GM23338 (cell line): ENCODE results near the gene APRT. TPM values are rescaled to one million over a fixed set of nuclear protein-coding genes. Genes with fewer than 3 reads are reported as not detected.

Experiments used
- ATAC-seq: fragments of 200-7000 bp; cut with Tn5 transposase; 3 replicates; pipeline ENCODE4 v1.9.1; 2020
- DNase-seq: peaks from one replicate; pipeline ENCODE4 v3.0.0-alpha.2; 2015; ENCODE audit warnings: low spot score
- H2AFZ ChIP-seq: fragments of 200-600 bp; sonication (generic); 2 replicates; pipeline ENCODE4 v1.8.0; 2016; ENCODE audit warnings: antibody characterized with exemption, mild to moderate bottlenecking, moderate library complexity
- H3F3A ChIP-seq: fragments of 200-600 bp; sonication (generic); replicated peaks from 2 replicates; pipeline ENCODE4 v1.8.0; 2017; ENCODE audit warnings: antibody characterized with exemption, mixed run types, low read depth
- H3K27ac ChIP-seq: fragments of 200-600 bp; sonication (generic); 2 replicates; pipeline ENCODE4 v1.6.1; 2016; ENCODE audit warnings: low read depth
- H3K27me3 ChIP-seq: fragments of 200-600 bp; sonication (generic); 2 replicates; pipeline ENCODE4 v1.8.0; 2016; ENCODE audit warnings: mild to moderate bottlenecking, mixed run types, moderate library complexity; ENCODE audit not compliant: insufficient read depth
- H3K36me3 ChIP-seq: fragments of 200-600 bp; sonication (generic); 2 replicates; pipeline ENCODE4 v1.8.0; 2016; ENCODE audit warnings: mild to moderate bottlenecking; ENCODE audit not compliant: insufficient read depth
- H3K4me1 ChIP-seq: fragments of 200-600 bp; sonication (generic); 2 replicates; pipeline ENCODE4 v1.8.0; 2016; ENCODE audit warnings: mild to moderate bottlenecking, moderate library complexity; ENCODE audit not compliant: insufficient read depth
- H3K4me2 ChIP-seq: fragments of 200-600 bp; sonication (generic); 2 replicates; pipeline ENCODE4 v1.7.1; 2017; ENCODE audit warnings: mixed run types
- H3K4me3 ChIP-seq: fragments of 200-600 bp; sonication (generic); 2 replicates; pipeline ENCODE4 v1.6.1; 2016; ENCODE audit warnings: mixed run types
- H3K79me2 ChIP-seq: fragments of 200-600 bp; sonication (generic); replicated peaks from 2 replicates; pipeline ENCODE4 v1.8.0; 2017; ENCODE audit warnings: mild to moderate bottlenecking; ENCODE audit not compliant: insufficient read depth
- H3K9me2 ChIP-seq: fragments of 200-600 bp; sonication (generic); 2 replicates; pipeline ENCODE4 v1.8.0; 2017; ENCODE audit not compliant: insufficient read depth
- H4K20me1 ChIP-seq: fragments of 200-600 bp; sonication (generic); replicated peaks from 2 replicates; pipeline ENCODE4 v1.8.0; 2017; ENCODE audit warnings: mild to moderate bottlenecking; ENCODE audit not compliant: insufficient read depth
- H3K27ac Mint-ChIP-seq: 2 replicates; pipeline ENCODE4 v1.8.0; 2020; ENCODE audit warnings: inconsistent platforms, mild to moderate bottlenecking, moderate library complexity, mixed read lengths
- H3K27me3 Mint-ChIP-seq: 3 replicates; pipeline ENCODE4 v1.8.0; 2022; ENCODE audit warnings: low read depth, mild to moderate bottlenecking, moderate library complexity, mixed read lengths, inconsistent platforms; ENCODE audit not compliant: insufficient read depth, poor library complexity
- H3K36me3 Mint-ChIP-seq: 3 replicates; pipeline ENCODE4 v1.8.0; 2021; ENCODE audit warnings: low read depth, mild to moderate bottlenecking, inconsistent platforms, moderate library complexity, mixed read lengths
- H3K4me1 Mint-ChIP-seq: 3 replicates; pipeline ENCODE4 v1.8.0; 2020; ENCODE audit warnings: mild to moderate bottlenecking, inconsistent platforms, mixed read lengths
- H3K4me3 Mint-ChIP-seq: 3 replicates; pipeline ENCODE4 v1.8.0; 2021; ENCODE audit warnings: moderate library complexity, mild to moderate bottlenecking, inconsistent platforms, mixed read lengths
- H3K9me3 Mint-ChIP-seq: 3 replicates; pipeline ENCODE4 v1.8.0; 2020; ENCODE audit warnings: moderate library complexity, mild to moderate bottlenecking, inconsistent platforms, mixed read lengths
- EZH2 ChIP-seq: fragments of 200-600 bp; sonication (generic); IDR thresholded peaks from one replicate; pipeline ENCODE4 v1.8.0; 2017; ENCODE audit warnings: antibody characterized with exemption, mild to moderate bottlenecking, low read depth; ENCODE audit not compliant: unreplicated experiment
- EZH2phosphoT487 ChIP-seq: fragments of 200-600 bp; sonication (generic); IDR thresholded peaks from one replicate; pipeline ENCODE4 v1.8.1; 2018; ENCODE audit warnings: antibody characterized with exemption; ENCODE audit not compliant: unreplicated experiment
- JUNB ChIP-seq: IDR thresholded peaks from one replicate; pipeline ENCODE4 v1.6.1; 2016; ENCODE audit warnings: antibody characterized with exemption; ENCODE audit not compliant: unreplicated experiment
- NANOG ChIP-seq: IDR thresholded peaks from 2 replicates; pipeline ENCODE4 v1.6.1; 2016; ENCODE audit warnings: antibody characterized with exemption, borderline replicate concordance
- STAT1 ChIP-seq: IDR thresholded peaks from one replicate; pipeline ENCODE4 v1.6.1; 2016; ENCODE audit warnings: antibody characterized with exemption; ENCODE audit not compliant: unreplicated experiment
- ZNF331 ChIP-seq: fragments of 250-450 bp; sonication (Bioruptor Pico); IDR thresholded peaks from 2 replicates; pipeline ENCODE4 v1.5.0; 2020; ENCODE audit warnings: low read depth, mild to moderate bottlenecking, moderate library complexity
- polyA plus RNA-seq: library from polyadenylated mRNA; unstranded; fragments of >200 nt; fragmentation: Nextera tagmentation; extraction: Ambion mirVana; gene quantifications from 2 replicates; pipeline ENCODE4 v1.2.1, GENCODE V29; 2016
- total RNA-seq: library from RNA; depleted of rRNA; stranded (reverse); fragments of >200 nt; shearing (Covaris generic); gene quantifications from 2 replicates; pipeline ENCODE4 v1.2.3, GENCODE V29; 2014
- TF ChIP-seq, protein P1 (sequence below): fragments of 250-450 bp; sonication (Bioruptor Pico); IDR thresholded peaks from 2 replicates; pipeline ENCODE4 v1.5.0; 2020; ENCODE audit warnings: mild to moderate bottlenecking, moderate library complexity
- TF ChIP-seq, protein P2 (sequence below): IDR thresholded peaks from 2 replicates; pipeline ENCODE4 v1.6.1; 2016; ENCODE audit warnings: antibody characterized with exemption
- TF ChIP-seq, protein P3 (sequence below), 2 experiments: fragments of 200-600 bp in 1 of 2; sonication (generic) in 1 of 2; conservative IDR thresholded peaks; 2 replicates each; pipeline versions ENCODE4 v1.5.1 to v1.6.1; 2016 to 2017; ENCODE audit warnings: antibody characterized with exemption in 2 of 2, low read depth in 2 of 2, mild to moderate bottlenecking in 2 of 2, moderate library complexity in 1 of 2
- TF ChIP-seq, protein P4 (sequence below): IDR thresholded peaks from one replicate; pipeline ENCODE4 v1.6.1; 2018; ENCODE audit warnings: antibody characterized with exemption; ENCODE audit not compliant: unreplicated experiment

The APRT gene
- total and polyA plus RNA-seq, 2 experiments from 2014 or later: 250 to 522 TPM

GRCh38 chr16:88805340-88805715, 6.4 kb downstream of the APRT start (continued):
- TF ChIP-seq, protein P1, sequence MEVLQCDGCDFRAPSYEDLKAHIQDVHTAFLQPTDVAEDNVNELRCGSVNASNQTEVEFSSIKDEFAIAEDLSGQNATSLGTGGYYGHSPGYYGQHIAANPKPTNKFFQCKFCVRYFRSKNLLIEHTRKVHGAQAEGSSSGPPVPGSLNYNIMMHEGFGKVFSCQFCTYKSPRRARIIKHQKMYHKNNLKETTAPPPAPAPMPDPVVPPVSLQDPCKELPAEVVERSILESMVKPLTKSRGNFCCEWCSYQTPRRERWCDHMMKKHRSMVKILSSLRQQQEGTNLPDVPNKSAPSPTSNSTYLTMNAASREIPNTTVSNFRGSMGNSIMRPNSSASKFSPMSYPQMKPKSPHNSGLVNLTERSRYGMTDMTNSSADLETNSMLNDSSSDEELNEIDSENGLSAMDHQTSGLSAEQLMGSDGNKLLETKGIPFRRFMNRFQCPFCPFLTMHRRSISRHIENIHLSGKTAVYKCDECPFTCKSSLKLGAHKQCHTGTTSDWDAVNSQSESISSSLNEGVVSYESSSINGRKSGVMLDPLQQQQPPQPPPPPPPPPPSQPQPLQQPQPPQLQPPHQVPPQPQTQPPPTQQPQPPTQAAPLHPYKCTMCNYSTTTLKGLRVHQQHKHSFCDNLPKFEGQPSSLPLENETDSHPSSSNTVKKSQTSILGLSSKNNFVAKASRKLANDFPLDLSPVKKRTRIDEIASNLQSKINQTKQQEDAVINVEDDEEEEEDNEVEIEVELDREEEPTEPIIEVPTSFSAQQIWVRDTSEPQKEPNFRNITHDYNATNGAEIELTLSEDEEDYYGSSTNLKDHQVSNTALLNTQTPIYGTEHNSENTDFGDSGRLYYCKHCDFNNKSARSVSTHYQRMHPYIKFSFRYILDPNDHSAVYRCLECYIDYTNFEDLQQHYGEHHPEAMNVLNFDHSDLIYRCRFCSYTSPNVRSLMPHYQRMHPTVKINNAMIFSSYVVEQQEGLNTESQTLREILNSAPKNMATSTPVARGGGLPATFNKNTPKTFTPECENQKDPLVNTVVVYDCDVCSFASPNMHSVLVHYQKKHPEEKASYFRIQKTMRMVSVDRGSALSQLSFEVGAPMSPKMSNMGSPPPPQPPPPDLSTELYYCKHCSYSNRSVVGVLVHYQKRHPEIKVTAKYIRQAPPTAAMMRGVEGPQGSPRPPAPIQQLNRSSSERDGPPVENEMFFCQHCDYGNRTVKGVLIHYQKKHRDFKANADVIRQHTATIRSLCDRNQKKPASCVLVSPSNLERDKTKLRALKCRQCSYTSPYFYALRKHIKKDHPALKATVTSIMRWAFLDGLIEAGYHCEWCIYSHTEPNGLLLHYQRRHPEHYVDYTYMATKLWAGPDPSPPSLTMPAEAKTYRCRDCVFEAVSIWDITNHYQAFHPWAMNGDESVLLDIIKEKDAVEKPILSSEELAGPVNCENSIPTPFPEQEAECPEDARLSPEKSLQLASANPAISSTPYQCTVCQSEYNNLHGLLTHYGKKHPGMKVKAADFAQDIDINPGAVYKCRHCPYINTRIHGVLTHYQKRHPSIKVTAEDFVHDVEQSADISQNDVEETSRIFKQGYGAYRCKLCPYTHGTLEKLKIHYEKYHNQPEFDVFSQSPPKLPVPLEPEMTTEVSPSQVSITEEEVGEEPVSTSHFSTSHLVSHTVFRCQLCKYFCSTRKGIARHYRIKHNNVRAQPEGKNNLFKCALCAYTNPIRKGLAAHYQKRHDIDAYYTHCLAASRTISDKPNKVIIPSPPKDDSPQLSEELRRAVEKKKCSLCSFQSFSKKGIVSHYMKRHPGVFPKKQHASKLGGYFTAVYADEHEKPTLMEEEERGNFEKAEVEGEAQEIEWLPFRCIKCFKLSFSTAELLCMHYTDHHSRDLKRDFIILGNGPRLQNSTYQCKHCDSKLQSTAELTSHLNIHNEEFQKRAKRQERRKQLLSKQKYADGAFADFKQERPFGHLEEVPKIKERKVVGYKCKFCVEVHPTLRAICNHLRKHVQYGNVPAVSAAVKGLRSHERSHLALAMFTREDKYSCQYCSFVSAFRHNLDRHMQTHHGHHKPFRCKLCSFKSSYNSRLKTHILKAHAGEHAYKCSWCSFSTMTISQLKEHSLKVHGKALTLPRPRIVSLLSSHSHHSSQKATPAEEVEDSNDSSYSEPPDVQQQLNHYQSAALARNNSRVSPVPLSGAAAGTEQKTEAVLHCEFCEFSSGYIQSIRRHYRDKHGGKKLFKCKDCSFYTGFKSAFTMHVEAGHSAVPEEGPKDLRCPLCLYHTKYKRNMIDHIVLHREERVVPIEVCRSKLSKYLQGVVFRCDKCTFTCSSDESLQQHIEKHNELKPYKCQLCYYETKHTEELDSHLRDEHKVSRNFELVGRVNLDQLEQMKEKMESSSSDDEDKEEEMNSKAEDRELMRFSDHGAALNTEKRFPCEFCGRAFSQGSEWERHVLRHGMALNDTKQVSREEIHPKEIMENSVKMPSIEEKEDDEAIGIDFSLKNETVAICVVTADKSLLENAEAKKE (CRISPR knock-in tag): no peak
- TF ChIP-seq, protein P2, sequence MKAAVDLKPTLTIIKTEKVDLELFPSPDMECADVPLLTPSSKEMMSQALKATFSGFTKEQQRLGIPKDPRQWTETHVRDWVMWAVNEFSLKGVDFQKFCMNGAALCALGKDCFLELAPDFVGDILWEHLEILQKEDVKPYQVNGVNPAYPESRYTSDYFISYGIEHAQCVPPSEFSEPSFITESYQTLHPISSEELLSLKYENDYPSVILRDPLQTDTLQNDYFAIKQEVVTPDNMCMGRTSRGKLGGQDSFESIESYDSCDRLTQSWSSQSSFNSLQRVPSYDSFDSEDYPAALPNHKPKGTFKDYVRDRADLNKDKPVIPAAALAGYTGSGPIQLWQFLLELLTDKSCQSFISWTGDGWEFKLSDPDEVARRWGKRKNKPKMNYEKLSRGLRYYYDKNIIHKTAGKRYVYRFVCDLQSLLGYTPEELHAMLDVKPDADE: no peak
- no peak for TF ChIP-seq EZH2

- Mint-ChIP-seq H3K4me3 (peak overlapping the region; percentile 85), H3K4me1 (no peaks in the 10 kb centered on the region), H3K27ac (no peak overlapping the region), H3K27me3 (peaks cover 40% of the 10 kb centered on the region), H3K36me3 (peaks cover 62% of the 10 kb centered on the region), H3K9me3 (peaks cover 4% of the 10 kb centered on the region; the same call in 1 of the 3 replicates)
- H3K79me2 ChIP-seq: peaks cover 11% of the 10 kb centered on the region
- H3F3A ChIP-seq: peaks cover 53% of the 10 kb centered on the region
- H2AFZ ChIP-seq: no peak overlapping the region
- no peaks in the 10 kb centered on the region for H3K9me2 ChIP-seq
- DNase-seq (peak; percentile 64), ATAC-seq (peak; percentile 29)
- peaks cover 14% of the 10 kb centered on the region for H3K36me3 ChIP-seq
- peak overlapping the region; percentile 83 for H3K4me3 ChIP-seq
- H3K4me2 ChIP-seq: peak overlapping the region; percentile 97
- H3K4me1 ChIP-seq: no peaks in the 10 kb centered on the region
- H4K20me1 ChIP-seq: no peaks in the 10 kb centered on the region; the same call in none of the 2 replicates
- no peaks in the 10 kb centered on the region for H3K27me3 ChIP-seq
- H3K27ac ChIP-seq: peak overlapping the region; percentile 74; the same call in 1 of the 2 replicates
- TF ChIP-seq STAT1 (no peak), JUNB (no peak), NANOG (no peak), ZNF331 (no peak), EZH2phosphoT487 (no peak)
- TF ChIP-seq, protein P3, sequence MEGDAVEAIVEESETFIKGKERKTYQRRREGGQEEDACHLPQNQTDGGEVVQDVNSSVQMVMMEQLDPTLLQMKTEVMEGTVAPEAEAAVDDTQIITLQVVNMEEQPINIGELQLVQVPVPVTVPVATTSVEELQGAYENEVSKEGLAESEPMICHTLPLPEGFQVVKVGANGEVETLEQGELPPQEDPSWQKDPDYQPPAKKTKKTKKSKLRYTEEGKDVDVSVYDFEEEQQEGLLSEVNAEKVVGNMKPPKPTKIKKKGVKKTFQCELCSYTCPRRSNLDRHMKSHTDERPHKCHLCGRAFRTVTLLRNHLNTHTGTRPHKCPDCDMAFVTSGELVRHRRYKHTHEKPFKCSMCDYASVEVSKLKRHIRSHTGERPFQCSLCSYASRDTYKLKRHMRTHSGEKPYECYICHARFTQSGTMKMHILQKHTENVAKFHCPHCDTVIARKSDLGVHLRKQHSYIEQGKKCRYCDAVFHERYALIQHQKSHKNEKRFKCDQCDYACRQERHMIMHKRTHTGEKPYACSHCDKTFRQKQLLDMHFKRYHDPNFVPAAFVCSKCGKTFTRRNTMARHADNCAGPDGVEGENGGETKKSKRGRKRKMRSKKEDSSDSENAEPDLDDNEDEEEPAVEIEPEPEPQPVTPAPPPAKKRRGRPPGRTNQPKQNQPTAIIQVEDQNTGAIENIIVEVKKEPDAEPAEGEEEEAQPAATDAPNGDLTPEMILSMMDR (conservative IDR thresholded peaks at IDR 0.05; ENCODE audit: low read depth in 2 of 2): no peak
- TF ChIP-seq, protein P4, sequence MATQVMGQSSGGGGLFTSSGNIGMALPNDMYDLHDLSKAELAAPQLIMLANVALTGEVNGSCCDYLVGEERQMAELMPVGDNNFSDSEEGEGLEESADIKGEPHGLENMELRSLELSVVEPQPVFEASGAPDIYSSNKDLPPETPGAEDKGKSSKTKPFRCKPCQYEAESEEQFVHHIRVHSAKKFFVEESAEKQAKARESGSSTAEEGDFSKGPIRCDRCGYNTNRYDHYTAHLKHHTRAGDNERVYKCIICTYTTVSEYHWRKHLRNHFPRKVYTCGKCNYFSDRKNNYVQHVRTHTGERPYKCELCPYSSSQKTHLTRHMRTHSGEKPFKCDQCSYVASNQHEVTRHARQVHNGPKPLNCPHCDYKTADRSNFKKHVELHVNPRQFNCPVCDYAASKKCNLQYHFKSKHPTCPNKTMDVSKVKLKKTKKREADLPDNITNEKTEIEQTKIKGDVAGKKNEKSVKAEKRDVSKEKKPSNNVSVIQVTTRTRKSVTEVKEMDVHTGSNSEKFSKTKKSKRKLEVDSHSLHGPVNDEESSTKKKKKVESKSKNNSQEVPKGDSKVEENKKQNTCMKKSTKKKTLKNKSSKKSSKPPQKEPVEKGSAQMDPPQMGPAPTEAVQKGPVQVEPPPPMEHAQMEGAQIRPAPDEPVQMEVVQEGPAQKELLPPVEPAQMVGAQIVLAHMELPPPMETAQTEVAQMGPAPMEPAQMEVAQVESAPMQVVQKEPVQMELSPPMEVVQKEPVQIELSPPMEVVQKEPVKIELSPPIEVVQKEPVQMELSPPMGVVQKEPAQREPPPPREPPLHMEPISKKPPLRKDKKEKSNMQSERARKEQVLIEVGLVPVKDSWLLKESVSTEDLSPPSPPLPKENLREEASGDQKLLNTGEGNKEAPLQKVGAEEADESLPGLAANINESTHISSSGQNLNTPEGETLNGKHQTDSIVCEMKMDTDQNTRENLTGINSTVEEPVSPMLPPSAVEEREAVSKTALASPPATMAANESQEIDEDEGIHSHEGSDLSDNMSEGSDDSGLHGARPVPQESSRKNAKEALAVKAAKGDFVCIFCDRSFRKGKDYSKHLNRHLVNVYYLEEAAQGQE: no peak
These were observed 7.0 kb downstream of the APRT start for GRCh38 chr16:88804552-88805339.
